ENCODE data around the gene DSN1. TPM values are rescaled to one million over a fixed set of nuclear protein-coding genes. Genes with fewer than 3 reads are reported as not detected.

DSN1 gene
- total and polyA plus RNA-seq, 2 of the 8 experiments (the other 6 are each of a cell fraction or from before 2014, with no cell fraction given) = 12.0 to 26.2 TPM

- no peak for TF ChIP-seq CHD7 (IDR thresholded peaks at IDR 0.05; ENCODE audit: insufficient replicate concordance, low read length)
- TF ChIP-seq TEAD4 (IDR thresholded peaks at IDR 0.05; ENCODE audit: low read depth, low read length) = 0 out of 2 replicates have a peak, but pooled peaks have one; percentile 7
Observed at GRCh38 chr20:36732456-36732855, 41.1 kb downstream of the DSN1 start (continued).

Measured in H1 (cell line).